ENCODE measurements around the gene HOXA3. TPM values are rescaled to one million over a fixed set of nuclear protein-coding genes. Genes with fewer than 3 reads are reported as not detected.

The HOXA3 gene
- polyA plus RNA-seq, 4 donors, result 38.6 to 53.0 (median 46.3) TPM

DNA sequence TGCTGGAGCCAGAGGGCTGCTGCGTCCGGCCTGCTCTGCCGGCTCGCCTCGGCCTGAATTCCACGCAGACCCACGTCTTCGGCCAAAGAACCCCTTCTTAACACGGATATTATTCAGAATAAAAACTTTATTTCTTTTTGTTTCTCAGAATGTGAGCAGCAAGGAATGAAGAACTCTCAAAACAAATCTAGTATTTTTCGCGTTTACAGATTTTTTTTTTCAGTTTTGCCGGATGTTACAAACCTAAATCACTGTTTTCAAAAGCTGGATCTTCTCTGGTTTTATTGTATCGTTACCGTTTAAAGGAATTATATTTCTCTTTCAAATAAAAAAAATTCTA lies 45.5 kb downstream of the HOXA3 start:
- DNase-seq (ENCODE audit: low read depth in 4 of 4, low spot score in 3 of 4), result no peak

DNA sequence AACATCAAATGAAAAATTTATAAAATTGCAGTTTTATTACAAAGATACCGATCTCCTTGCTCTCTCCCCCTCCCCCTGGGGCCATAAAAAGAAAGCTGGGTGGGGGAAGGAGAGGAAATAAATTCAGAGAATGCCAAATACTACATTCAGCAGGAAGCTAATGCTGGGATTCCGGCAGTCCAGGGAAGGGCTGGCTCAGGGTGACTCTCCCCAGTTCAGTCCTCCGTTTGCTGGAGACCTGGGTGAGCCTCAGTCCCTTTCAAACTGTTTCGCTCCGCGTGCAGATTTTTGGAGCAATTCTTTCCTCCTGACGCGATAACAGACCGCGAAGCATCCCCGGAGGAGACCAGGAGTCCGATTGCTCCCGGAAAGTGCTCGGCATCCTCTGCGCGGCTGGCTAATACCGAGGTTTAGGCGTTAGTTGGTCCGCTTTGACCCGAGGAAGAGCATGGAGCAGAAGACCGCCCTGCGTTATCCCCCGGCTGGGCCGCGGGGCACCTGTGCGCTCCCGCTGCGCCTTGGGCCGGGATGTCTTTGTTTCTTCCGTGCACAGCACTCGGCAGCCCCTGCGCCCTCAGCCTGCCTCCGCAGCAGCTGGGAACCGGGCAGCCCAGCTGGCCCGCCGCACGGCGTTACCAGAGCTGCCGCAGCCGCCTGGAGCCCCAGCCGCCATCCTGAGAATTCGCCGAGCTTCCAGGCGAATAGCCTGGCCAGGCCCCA lies 46.0 kb downstream of the HOXA3 start:
- DNase-seq (ENCODE audit: low read depth in 4 of 4, low spot score in 3 of 4), result peak in 2 of 4 donors; percentile 36 to 40

DNA sequence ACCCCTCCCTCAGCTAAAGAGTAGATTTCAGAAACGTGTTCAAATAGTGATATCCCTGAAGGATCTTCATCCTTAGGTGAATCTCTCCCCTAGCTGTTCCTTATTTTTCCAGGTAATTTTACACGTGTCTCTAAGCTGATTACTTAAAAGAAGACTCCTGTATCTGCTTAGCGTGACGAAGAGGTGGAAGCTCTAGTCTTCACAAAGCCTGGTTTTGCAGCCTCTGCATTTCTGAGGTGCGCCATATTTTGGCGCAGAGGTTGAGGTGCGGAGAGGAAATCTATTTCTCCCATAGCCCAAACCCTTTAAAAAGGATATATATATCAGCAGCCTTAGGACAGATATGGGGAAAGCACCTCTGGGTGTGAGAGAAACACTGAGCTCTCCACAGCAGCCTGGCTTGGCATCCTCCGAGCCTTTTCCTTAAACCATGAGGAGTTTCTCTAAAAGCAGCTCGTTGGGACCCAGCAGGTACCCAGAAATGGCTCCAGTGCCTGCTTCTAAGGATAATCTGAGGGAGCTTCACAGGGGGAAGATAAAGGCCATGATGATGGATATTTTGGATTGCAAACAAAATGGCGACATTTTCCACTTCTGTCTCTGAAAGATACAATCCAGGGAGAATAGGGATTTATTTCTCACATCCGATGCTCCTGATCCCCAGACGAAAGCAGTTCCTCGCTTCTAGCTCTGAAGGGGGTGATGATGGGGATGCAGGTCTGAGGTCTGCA lies 46.9 kb downstream of the HOXA3 start:
- DNase-seq (ENCODE audit: low read depth in 4 of 4, low spot score in 3 of 4), result peak in 2 of 4 donors; percentile 4 to 26

DNA sequence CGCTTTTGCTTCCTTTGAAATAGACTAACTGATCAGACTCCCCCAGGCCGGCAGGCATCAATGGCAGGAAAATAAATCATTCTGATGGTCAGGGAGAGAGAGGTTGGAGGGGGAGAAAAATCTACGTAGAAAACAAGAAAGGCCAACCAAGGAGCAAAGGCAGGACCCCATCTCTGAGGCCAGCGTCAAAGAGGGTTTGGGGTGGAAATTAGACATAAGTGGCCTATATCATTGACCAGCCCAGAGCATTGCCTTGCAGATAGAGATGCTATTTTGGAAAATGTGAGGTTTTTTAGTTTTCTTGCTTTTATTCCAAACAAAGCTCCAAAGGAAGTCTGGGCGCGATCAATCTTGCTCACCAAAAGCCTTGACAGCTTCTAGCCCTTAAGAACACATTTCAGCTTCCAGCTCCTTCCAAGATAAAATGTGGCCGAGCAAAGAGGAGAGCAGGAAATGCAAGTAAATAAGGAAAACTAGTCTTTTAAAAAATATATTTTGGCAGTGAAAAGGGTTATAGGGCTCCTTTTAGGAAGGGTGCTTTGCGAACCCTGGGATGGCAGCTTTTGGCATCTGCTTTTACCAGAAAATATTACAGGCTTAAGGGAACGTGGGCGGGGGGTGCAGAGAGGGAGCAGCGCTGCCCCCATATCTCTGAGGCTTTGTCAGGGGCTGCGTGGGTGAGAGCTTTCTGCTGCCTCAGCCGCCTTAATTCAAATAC lies 47.9 kb downstream of the HOXA3 start:
- peak; percentile 24 to 70 (median 64) for DNase-seq (ENCODE audit: low read depth in 4 of 4, low spot score in 3 of 4)

DNA sequence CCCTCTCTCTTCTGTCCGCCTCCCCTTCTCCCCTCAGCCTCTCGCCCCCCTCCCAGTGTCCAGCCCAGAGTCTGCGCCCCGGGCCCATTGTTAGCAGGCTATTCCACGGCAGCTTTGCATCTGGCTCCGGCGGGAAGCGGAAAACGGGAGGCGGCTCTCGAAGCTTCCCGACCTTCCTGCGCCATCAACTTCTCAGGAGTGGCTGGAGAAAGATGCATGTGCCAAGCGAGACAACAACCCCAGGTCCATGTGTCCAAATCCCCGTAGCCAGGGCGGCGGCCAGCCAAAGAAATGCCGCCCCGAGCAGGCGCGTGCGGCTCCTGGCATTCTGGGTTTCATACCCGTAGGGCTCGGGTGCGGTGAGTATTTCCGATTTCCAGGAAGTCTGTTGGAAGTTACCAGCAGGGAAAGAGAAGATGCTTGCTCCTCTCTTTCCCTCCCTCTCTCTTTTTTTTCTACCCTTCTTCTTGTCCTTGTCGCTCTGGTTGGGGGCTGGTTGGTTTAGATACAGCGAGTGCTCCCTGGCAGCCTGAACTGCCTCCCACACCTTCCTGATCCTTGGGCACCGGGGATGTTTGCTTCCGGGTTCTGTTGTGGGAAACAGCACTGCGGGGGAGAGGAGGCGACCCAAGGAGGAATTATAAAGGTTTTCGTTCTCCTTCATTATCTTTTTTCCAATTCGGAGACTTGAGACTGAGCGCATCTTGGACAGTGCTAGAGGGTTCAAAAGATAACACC lies 48.7 kb downstream of the HOXA3 start:
- DNase-seq (ENCODE audit: low read depth in 4 of 4, low spot score in 3 of 4), result peak in 2 of 4 donors; percentile 29 to 40

DNA sequence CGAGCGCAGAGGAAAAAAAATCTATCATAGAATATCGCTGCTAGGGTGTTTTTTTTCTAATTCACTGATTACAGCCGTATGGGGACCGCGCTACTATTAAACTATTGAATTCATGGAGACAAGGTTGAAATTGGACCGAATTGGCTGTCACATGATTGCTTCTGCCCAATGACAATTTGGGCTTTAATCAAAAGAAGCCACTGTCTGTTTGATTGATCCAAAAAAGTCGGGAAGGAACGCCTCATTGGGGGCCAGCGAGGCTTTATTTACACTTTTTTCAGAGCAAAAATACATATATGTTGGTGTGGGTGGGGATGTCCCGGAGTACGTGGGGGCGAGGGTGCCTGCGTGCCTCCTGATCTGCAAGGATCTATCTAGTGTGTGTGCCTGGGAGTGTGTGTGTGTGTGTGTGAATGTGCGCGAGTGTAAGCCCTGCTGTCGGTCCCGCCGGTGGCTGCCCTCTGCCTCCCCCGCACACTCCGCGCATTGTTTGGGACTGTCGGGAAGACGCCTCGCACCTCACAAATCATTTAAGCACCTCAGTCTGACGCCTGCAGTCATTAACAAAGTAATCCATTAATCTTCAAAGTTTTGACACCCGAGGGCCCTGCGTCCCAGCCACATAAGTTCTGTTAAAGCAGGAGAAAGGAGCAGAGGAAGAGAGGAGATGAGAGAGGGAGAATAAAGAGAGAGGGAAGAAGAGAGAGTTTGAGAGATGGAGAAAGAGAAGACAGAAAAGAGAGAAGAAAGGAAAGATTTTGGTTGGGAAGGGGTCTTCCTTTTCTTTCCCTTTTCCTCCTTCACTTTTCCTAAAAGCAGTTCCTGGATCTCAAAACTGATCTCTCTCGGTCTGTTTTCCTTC lies 49.6 kb downstream of the HOXA3 start, which contains the start of gene HOXA2:
Gene HOXA2 (minus strand): TSS at position 103 of the 862 bp plus-strand sequence. CDS start 183 bp downstream, outside the sequence.
- DNase-seq (ENCODE audit: low read depth in 4 of 4, low spot score in 3 of 4), result peak in 3 of 4 donors; percentile 57 to 63 (median 60)

DNA sequence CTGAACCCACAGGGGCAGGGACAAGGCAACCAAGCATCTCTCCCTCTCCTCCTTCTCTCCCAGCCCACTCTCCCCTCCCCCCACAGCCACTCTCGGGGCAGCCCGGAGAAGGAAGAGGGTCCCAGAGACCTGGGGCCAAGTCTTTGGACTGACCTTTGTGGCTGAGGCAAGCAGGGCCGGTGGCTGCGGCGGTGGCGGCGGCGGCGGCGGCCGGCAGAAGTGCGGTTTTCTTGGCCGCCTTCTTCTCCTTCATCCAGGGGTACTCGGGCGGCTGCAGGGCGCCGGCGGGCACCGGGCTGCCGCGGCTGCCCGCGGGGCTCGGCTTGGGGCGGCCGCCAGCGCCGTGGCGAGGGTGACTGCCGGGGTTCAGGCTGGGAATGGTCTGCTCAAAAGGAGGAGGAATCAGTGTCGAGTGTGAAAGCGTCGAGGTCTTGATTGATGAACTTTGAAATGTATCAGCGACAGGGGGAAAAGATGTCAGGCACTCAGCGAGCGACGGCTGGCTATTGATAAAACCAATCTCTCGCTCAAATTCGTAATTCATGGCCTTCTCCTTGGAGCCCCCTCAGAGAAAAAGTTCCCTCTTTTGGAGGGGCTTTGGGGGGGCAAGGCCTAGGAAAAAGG lies 50.3 kb downstream of the HOXA3 start:
- peak in 2 of 4 donors; percentile 19 to 50 for DNase-seq (ENCODE audit: low read depth in 4 of 4, low spot score in 3 of 4)

DNA sequence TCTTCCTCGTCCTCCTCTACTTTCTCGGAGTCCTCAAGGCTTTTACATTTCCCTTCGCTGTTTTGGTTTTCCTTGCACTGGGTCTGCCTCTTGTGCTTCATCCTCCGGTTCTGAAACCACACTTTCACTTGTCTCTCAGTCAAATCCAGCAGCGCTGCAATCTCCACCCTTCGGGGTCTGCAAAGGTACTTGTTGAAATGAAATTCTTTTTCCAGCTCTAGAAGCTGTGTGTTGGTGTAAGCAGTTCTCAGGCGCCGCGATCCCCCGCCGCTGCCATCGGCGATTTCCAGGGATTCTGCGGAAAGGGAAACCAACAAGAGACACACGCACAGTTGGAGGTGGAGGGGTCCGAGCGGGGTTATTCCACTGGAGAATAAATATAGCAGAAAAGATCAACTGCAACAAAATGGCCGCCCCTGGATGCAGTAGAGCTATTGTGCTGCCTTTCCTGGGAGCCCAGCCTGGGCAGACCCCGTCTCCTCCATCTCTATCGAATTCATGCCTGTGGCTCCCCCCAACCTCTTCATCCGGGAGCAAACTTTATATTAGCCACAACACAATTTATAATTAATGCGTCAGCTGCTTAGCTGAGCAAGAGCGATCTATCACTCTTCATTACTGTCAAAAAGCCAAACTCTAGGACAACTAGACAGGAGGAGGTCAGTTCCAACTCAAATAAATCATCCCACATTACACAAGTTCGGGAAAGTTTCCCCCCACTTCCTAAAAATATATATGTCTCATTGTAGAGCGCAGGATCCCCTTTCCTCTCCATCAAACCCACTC lies 51.0 kb downstream of the HOXA3 start:
- DNase-seq (ENCODE audit: low read depth in 4 of 4, low spot score in 3 of 4), result peak in 2 of 4 donors; percentile 75

DNA sequence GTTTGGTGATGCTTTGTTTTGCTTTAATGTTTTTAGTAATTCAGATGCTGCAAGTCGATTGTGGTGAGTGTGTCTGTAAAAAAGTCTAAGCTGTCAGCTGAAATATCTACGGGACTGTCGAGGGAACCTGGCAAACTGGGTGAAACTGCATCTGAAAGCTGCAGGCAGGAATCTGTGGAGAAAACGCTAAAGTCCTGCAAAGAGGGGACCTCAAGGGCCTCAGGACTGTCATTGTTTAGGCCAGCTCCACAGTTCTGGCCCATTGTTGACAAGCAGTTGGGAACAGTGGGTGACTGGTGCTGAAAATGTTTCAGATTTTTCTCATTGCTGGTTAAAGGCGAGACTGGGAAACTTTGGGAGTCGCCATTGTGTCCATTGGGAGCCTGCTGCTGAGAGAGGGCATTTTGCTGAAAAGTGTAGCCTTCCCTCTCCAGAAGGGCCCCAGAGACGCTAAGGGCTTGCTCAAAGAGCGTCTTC lies 51.7 kb downstream of the HOXA3 start:
- peak in 1 of 4 donors; percentile 17 for DNase-seq (ENCODE audit: low read depth in 4 of 4, low spot score in 3 of 4)

DNA sequence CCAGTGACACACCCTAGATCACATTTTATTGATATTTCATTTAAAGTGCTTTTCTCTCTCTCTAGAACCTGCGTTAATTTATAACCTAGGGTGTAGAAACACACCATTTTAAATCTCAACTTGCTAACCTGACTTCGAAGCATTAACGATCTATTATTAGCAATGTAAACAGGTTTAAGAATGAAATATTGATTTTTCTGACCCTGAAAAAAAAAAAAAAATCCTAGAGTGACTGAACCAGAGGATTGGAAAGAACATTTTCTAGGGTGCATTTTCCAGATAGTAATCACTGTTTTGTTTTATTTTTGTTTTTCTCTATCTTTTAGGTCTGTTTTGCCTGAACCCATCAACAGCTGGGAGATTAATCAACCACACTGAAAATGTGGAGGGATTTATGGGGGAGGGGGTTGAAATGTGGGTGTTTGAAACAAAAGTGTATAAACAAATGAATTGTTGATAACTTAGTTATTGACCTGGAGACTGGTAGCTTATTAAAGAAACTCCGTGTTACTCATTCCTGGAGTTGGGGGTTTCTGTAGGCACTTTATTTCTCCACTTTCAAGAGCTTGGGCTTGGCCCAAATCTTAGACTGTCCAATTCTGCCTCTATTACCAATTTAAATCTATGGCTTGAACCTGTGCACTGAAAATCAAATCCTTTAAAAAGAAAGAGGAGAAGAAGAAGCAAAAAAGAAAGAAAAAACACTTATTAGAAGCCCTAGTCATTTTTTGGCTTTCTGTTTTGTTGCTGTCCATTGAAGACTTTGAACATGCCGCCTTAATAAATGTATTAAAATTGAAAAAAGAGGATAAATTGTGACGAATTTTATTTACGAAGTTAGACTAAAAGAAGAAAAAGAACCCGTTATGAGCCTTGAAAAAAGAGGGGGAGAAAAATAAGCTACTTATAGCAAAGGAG lies 52.7 kb downstream of the HOXA3 start:
- DNase-seq (ENCODE audit: low read depth in 4 of 4, low spot score in 3 of 4), result peak in 1 of 4 donors; percentile 19

DNA sequence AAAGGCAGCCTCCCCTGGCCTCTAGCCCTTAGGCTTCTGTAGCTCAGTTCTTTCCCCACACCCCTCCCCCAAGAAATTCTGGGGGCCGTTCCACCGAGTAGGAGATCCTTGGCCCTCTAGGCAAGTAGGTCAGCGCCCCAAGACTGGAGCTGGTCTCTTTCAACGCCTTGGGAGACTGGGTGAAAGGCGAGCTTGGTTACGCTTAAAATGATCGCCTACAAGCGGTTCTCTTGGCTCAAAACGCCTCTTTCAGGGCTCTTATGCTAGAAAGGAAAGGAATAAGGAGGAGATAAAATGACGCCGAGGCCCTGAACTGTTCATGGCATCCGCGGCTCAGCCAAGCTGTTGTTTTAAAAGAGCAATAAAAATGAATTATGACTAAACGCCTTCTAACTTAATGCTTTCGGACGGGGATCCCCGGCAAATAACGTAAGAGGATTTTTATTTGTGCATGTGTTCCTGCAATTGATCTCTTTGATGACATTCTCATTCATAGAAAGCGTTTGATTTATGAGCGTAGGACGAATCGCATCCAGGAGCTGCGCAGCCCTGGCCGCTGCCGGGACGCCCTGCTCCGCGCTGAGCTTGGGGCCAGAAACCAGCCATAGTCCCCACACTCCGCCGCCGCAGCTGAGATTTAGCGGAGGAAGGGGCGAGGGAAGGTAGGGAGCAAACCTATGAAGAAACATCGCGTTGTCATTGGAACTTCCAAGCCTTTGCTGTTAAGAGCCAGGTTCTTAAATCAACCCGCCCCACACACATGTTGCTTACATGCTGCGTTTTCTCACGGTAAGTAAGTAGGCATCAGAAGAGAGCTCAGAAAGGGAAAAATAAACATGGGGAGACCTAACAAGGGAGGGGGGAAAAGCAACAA lies 53.6 kb downstream of the HOXA3 start:
- peak; percentile 71 to 82 (median 80) for DNase-seq (ENCODE audit: low read depth in 4 of 4, low spot score in 3 of 4)

DNA sequence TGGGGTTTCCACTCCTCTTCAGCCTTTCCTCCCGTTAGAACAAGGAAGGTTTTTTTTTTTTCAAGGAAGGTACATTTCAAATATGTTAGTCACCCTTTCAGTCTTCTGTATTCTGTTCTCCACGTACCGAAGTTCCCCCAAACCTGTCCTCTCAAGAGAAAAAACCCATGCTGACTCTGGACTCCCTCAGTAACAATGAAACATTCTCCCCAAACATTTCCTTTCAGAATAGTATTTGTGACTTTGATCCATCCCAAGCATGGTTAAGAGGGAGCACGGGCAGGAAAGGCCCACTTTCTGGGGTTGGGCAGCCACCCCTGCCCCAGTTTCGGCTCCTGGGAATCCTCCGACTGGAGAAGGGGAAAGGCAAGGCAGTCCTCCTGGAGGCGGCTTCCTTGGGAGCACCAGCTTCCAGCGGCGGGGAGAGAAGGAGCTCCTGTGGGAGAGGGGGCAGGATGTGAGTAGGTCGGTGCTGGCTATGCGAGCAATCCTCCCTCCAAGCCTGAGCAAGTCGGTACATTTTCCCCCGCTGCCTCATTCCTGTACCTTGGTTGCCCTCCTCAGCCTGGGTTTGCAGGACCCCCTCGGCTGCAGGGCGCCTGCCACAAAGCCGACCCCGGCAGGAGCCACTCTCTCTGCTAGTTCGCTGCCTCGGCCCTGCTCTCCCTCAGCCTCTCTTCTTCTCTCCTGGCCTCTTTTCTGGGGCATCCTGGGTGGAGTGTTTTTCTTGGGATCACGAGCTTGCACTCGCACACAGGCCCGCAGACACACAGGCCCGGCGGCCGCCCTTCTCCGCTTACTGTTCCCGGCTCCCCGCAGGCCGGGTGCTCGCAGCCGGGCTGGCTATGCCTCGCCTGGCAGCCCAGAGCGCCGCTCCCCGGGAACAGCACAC lies 54.5 kb downstream of the HOXA3 start:
- peak in 1 of 4 donors; percentile 51 for DNase-seq (ENCODE audit: low read depth in 4 of 4, low spot score in 3 of 4)

DNA sequence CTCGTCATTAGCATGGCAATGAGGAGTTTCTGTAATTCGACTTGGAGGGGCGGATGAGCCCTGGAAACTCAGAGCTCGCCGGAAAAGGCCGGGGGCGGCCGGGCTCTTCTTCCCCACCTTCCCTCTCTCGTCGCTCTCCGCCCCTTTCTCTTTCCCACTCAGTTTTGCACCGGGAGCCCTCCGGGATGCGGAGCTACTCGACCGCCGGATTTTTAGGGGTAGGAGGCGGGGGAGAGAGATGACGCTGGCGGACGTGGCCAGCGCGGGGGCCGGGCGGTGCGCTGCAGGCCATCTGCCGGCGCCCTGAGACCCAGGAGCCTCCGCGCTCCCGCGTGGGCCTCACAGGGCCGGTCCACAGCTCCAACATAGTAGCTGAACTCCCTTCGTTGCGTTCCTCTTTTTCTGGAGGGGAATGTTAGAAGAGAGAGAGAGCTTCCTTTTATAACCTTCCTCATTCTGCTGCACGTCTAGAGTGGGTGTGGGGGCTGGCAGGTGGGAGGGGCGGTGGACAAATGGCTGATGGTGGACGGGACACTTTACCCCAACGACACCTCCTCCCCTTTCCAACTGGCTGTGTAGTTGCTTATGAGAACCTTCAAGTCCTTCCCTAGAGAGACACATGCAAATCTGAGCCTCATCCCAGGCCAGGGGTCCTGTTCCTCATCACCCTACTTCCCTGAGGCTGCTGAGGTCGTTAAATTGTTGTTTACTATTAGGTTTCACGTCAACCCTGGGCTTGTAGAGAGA lies 55.4 kb downstream of the HOXA3 start:
- DNase-seq (ENCODE audit: low read depth in 4 of 4, low spot score in 3 of 4), result peak in 1 of 4 donors; percentile 32
